Subcutaneous preadipocyte (primary cell): ENCODE data around the gene FAM174A. TPM values are rescaled to one million over a fixed set of nuclear protein-coding genes. Genes with fewer than 3 reads are reported as not detected.

Experiments
- total RNA-seq: library from RNA; depleted of rRNA; stranded (reverse); fragments of >200 nt; gene quantifications from 2 replicates; pipeline ENCODE4 v1.2.3, GENCODE V29; 2012

The FAM174A gene
- total RNA-seq: 9.4 and 15.8 TPM in 2 replicates

DNA sequence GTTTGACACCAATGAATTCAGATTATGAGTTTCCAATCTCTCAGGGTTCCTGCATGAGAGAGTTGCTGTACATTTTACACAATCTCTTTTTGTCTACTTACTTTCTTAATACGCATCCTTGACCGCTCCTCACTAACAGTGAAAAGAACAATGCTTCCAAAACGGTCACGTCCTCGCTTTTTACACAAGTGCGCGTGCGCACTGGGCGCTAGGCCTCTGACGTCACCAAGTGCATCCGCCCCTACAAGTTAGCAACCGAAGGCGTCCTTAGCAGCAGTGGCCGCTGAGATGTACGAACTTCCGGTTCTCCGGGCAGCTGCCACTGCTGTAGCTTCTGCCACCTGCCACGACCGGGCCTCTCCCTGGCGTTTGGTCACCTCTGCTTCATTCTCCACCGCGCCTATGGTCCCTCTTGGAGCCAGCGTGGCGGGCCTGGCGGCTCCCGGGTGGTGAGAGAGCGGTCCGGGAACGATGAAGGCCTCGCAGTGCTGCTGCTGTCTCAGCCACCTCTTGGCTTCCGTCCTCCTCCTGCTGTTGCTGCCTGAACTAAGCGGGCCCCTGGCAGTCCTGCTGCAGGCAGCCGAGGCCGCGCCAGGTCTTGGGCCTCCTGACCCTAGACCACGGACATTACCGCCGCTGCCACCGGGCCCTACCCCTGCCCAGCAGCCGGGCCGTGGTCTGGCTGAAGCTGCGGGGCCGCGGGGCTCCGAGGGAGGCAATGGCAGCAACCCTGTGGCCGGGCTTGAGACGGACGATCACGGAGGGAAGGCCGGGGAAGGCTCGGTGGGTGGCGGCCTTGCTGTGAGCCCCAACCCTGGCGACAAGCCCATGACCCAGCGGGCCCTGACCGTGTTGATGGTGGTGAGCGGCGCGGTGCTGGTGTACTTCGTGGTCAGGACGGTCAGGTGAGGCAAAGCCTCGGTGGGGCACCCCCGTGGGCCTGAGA, at the start of gene FAM174A:
Gene FAM174A (plus strand): TSS at position 315 of the 946 bp plus-strand sequence. CDS start 157 bp downstream, at position 472.

